ENCODE measurements around the gene USP25.

DNA sequence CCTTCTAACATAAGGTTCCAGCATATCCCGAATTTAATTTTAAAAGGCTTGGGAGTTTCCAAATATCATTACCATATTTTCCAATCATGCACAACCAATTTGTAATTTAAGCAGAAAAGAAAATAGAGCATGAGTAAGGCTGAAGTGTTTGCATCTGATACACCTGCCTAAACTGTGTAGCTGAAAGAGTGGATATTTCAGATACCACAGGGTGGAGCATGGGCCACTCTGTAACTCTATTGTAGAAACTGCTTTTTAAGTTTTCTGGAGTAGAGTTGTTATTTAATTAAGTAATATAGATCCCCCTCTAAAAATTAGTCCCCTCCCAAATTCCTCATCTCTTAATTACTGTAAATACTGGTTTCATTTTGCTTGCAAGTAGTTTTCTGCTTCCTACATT lies 199.8 kb downstream of the USP25 start:
- TF ChIP-seq, protein P1, sequence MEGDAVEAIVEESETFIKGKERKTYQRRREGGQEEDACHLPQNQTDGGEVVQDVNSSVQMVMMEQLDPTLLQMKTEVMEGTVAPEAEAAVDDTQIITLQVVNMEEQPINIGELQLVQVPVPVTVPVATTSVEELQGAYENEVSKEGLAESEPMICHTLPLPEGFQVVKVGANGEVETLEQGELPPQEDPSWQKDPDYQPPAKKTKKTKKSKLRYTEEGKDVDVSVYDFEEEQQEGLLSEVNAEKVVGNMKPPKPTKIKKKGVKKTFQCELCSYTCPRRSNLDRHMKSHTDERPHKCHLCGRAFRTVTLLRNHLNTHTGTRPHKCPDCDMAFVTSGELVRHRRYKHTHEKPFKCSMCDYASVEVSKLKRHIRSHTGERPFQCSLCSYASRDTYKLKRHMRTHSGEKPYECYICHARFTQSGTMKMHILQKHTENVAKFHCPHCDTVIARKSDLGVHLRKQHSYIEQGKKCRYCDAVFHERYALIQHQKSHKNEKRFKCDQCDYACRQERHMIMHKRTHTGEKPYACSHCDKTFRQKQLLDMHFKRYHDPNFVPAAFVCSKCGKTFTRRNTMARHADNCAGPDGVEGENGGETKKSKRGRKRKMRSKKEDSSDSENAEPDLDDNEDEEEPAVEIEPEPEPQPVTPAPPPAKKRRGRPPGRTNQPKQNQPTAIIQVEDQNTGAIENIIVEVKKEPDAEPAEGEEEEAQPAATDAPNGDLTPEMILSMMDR (IDR thresholded peaks at IDR 0.05; ENCODE audit: low read depth, low read length): no peak
- TF ChIP-seq POLR2A (IDR thresholded peaks at IDR 0.05; ENCODE audit: extremely low read depth, insufficient read length): no peak
- TF ChIP-seq, protein P2, sequence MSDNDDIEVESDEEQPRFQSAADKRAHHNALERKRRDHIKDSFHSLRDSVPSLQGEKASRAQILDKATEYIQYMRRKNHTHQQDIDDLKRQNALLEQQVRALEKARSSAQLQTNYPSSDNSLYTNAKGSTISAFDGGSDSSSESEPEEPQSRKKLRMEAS (IDR thresholded peaks at IDR 0.05; ENCODE audit: low read depth, low read length): no peak
